Glomerular visceral epithelial cell (primary cell): ENCODE data around the gene PCDH9.

Source experiments
- DNase-seq: peaks from one replicate; pipeline ENCODE4 v3.0.0-alpha.2; 2016; ENCODE audit errors: extremely low spot score

The PCDH9 gene

DNA sequence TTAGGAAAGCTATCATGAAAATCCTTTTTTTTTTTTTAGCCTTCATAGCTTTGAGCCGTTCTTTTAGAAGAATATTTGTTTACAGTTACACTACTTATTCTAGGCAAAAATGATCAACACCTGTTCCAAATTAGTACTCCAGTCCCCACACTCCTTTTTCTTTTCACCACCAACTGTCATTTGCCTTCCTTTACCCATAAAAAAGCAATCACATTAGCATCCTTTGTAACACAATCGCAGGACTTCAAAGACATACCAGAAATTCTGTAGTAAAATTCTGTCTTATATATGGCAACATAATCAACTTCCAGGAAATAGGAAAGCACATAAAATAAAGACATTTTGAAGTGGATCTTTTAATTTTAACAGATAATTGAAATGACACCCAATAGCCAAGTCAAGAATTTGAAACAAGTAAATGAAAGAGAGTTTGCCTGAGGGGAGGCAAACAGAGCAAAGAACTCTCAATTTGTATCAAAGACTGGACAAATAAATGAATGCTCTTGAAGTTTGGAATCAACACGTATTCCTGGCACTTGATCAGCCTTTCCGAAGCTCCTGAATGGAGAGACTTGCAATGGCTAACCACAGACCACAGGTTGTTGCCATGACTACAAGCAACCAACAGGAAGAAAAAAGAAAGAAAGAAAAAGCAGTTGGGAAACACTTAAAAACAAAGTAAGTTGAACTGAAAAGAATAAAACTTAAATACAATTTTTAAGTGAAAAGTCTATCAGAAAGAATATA lies 206.8 kb downstream of the PCDH9 start:
- peak; percentile 87 for DNase-seq

DNA sequence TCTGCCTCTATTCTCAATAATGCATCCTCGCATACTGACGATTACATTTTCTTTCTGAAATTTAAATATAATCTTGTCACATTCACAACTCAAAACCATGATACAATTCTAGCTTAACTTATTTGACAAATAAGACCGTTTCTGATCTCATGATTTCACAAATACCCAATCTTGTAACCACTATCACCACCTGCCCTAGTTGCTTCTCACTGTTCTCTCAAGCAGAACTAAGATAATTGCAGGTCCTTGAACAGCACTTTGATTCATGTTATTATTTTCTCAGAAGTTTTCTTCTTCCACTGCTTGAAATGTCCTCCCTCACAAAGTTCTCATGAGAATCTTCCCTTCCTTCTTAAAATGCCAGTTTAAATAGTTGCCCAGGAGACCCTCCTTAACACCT lies 211.4 kb downstream of the PCDH9 start:
- DNase-seq: no peak

DNA sequence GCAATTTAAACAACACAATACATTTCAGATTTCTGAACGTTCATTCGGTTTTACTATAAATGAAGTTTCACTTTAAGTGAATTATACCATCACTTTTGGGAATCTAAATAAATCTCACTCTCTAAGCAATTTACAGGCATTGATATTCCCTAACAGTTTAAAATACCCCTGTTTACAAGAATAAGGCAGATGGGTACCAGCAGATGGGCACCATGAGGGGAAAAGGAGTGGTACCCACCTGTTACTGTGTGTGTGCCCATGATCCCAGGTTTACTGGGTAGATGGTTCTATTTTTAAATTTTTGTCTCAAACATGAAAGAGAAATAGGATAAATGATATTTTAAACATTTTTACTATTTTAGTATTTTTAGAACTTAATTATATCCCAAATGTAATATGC lies 212.9 kb downstream of the PCDH9 start:
- DNase-seq: no peak

DNA sequence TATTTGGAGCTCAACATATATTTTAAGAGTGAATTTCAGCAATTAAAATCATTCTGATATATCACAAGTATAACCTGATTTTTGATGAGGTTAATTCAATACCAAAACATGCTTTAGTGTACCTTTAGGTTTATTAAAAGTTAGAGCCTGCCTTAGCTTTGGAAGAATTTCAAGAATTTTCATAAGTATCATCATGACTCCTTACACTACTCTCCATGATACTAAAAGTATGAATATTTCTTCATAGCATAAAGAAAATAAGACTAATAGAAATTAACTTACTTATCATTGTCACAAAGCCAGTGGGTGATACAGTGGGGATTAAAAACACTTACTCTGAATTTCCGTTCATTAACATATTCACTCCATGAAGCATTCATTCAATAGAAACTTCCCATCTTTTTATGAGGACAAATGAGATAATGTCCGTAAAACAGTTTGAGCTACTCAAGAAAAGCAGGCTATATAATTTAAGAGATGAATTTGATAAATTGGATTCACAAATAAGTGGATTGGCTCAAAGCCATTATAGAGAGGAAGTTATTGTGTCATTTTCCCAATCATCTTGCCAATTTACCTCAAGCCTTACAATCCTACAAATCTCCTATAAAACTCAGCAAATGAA lies 214.0 kb downstream of the PCDH9 start:
- DNase-seq: no peak

DNA sequence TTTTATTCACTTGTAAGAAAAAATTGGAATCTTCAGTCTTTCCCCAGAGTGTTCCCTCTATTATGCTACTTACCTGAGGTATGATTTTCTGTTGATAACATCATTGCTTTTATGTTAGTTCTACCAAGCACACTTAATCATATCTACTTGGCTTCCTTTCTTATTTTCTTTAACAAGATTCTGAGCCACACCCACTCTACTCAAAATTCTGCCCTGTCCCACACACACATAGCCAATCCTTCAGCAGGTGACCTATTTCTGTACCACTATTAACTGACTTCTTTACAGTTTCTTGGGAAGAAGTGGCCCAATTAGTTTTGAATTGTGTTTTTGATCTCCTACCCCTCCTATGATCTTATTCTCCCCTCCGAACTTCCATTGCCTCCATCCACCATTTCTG lies 215.7 kb downstream of the PCDH9 start:
- no peak for DNase-seq

DNA sequence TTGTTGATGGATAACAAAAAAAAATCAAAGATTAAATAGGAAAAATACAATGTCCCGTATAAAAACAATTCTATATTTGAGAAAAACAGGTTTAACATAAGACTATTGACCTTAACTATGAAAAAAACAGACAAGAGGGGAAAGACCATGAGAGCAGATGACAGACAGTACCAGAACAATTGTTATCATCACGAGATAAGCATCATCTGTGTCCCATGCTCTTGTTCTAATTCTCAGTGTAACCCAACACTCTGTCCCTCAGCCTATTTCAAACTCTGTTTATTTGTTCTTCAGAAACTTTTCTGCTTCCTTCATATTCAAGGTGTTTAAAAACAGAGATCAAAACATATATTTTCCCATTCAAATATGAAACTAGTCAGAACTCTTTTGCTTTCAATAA lies 216.4 kb downstream of the PCDH9 start:
- DNase-seq: no peak

DNA sequence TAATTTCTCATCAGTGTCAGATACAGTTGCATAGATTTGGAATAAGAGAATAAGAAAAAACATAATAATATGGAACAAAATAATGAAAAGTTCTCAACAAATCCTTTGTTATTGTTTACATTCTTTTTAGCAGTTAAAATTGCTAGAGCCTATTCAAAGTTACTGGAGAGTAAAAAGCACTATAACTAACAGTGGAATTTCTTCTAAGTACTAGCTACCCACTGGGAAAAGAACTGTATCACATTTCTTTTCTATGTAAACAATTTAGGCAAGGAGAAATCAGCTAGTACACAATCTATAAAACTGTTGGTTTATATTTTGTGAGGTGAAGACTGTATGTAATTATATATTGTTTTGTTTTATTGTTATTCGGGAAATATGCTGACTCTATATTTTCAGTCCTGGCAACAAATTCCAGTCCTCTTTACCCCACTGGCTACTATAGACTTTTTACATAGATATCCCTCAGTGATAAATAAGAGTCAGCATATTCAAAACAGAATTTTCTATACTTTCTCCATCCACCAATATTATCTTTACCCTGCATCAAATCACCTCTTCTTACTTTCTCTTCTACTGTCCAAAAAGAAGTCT lies 222.0 kb downstream of the PCDH9 start:
- DNase-seq: no peak

DNA sequence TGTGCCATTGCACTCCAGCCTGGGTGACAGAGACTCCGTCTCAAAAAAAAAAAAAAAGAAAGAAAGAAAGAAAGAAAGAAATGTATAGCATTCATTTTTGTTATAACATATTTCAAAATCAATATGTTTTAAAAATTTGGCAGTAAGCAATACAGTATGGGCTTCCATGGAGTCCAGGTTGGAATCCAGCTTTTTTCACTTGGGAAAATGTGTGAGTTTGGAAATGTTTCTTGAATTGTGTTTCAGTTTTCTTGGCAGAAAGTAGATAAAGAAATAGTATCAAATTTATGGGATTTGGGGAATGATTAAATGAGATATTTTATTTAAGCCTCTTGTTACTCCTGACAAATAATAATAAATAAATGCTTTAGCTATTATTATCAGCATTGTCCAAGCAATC lies 225.6 kb downstream of the PCDH9 start:
- DNase-seq: no peak

DNA sequence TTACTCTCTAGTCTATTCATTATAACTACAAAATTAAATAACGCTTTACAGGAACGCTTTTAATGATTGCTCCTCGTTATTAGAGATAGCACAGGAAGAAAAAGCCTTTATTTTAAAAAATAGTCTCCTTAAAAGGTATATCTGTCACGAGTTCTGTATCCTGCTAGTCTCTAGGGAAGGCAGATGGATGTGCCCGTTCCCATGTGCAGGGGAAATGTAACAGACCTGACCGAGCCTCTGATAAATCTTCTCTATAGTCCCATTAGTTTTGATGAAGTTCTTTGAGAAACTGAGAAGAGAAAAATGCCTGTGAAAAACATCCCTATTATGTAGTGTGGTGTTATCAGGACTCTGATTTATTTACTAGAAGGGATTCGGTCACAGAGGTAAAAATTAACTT lies 226.4 kb downstream of the PCDH9 start:
- no peak for DNase-seq

DNA sequence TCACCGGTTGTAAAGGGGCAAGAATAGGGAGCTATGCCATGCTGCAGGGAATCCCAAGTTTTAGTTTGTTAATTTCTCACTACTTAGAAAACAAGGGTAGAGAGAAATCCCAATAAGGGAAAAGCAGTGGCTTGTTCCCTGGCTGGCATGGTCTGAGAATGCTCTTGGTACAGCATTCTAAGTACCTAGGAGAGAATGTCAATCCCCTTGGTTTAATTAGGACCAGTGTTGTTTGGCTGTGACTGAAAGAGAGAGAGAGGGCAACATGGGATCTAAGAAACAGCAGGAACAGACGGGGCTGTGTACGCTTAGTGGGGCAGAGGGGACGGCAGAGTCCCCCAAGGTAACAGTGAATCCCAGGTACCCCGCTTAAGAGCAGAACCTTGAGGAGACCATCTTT lies 228.8 kb downstream of the PCDH9 start:
- DNase-seq: no peak

DNA sequence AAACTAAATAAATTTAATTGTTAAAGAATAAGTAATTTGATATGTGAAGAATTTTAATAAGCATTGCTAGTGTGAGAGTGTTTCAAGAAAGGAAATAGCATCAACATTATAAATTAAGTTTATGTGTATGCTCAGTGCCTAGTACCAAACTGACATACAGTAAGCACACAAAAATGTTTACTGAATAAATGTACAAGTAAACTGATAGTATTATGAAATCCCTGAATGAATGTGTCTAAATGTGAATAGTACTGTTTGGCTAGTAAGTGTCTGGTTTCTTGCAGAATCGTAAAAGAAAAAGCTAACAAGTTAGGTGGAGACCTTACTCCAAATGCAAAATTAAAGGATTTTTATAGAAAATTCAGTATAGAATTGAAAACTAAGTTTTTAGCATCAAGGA lies 233.6 kb downstream of the PCDH9 start:
- DNase-seq: no peak

DNA sequence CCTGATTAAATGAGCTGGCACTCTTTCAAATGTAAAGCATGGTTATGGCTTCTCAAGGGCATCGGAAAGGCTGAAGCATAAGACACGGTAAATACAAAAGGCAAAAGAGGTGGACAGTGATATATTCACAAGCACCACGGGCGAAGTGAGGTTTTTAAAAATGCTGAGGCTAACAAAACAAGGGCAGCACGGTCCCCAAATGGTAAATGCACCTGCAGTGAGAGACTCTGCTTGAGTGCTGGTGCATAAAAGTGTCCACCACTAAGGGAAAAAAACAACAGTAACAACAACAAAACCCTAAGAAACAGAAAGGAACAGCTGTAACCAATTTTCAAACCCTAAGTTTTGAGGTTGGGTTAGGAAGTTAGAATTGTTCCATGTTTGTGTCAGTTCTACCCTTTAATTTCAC lies 234.9 kb downstream of the PCDH9 start:
- DNase-seq: no peak

DNA sequence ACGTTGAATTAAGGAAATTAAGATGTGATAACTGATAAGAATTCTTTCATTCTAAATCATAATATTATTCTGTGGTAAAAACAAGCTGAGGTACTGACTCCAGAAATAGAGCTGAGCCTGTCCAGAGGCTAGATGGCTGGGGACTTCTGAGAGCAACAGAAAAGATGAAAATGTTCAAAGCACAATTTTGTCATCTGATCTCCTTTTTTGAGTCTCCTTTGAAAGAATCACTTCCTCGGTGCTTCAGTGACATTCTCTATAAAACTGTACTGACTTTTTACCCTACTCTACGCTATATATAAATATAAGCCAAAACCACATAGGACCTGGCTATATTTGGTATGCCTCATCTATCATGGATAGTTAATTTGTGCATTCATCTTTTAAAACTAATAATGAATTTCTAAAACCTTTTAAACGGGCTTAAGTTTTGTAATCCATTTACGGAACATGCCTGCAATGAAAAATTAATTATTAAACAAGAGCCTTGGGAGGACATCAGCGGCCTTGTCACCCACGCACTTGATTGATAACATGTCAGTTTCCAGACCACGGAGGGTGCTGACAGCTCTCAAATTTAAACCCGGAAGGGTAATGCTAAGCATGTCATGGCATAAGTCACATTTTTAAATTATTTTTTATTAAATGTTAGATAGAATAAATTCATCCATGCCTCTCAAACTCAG lies 235.5 kb downstream of the PCDH9 start:
- peak; percentile 14 for DNase-seq

DNA sequence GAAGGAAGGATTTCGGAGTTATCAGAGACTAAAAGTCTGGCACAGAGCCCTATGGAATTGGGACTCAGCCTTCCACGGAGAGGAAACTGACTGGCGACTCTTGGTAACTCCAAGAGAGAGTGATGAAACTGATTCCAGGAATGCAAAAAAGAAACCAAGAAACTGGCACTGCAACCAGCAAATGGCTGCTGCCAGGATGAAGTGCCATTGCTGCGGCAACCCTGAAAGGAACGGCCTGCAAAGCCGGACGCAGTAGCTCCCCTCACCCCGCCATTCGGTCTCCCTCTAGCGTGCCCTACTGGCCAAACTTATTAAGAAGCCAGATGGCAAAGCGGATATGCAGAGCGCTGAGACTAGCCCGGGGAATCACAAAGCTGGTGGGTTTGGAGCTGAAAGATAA lies 236.0 kb downstream of the PCDH9 start:
- DNase-seq: peak; percentile 71

DNA sequence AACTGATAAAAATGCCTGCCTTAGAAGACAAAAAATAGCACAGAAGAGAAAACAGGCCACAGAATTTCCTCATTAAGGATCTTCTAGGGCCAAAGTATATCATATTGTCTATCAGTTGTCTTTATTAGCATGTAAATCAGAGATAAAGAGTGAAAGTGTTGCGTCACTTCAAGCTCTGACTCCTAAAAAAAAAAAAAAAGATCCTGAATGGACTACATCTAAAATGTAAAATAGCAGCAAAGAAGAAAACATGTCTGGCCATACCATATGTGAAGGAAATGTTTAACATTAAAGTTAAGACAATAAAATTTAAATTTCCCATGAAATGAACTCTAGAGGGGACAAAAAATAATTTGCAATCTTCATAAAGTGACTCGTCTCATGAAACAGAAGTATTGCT lies 237.4 kb downstream of the PCDH9 start:
- DNase-seq: no peak

DNA sequence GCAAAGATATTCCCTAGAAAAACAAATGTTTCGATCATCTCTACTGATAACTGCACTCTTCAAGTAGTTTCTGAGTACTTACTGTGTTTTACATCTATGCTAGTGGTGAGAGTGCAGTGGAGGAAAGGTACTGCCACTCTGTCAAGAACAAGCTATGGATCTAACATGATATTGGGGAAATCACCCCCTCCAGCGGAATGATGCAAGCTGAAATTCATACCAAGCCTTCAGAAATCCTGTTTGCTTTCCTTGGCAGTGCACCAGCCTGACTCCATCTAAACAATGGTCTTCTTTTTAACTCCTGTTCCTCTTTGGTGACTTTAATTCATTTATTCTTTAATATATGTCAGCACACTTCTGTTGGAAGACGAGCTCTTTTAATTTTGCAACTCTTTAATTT lies 238.0 kb downstream of the PCDH9 start:
- no peak for DNase-seq

DNA sequence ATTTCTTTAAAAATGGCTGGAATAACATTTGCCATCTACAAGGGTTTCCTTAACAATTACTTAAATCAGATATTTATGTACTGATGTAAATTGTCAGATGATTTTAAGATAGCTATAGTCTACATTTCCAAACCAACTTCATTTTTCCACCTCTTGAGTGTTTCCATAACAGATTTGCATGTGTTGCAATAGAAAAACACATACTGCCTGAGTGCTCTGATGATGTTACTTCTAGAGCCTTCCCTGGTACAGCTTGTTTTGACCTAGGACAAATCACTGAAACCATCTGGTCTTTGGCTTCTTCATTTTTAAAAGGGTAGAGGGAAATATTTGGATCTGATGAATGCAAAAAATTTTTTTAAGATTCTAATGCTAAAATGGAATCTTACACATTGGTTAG lies 245.9 kb downstream of the PCDH9 start:
- DNase-seq: no peak

DNA sequence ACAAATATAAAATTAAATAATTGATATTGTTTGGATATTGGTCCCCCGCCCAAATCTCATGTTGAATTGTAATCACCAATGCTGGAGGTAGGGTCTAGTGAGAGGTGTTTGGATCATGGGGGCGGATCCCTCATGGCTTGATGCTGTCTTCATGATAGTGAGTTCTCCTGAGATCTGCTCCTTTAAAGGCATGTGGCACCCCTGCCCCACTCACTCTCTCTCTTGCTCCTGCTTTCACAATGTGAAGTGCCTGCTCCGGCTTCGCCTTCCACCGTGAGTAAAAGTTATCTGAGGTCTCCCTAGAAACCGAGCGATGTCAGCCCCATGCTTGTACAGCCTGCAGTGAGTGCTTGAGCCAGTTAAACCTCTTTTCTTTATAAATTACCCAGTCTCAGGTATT lies 248.2 kb downstream of the PCDH9 start:
- no peak for DNase-seq

DNA sequence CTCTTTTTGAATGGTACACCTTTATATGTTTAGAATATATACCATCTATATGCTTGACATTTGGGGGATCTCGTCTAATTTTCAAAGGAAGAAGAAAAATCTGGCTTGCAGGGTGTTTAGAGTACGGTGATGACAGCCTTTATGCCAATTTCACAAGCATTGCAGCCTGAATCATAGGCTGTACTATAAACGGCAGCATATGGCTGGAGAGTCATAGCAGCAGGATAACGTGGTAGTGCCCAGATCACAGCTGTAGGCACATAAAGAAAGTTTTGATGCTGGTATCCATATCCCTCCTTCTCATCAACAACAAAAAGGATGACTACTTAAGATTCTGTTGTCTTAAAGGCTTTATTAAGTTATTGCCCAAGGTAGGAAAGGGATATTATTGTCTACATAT lies 253.0 kb downstream of the PCDH9 start:
- DNase-seq: no peak

DNA sequence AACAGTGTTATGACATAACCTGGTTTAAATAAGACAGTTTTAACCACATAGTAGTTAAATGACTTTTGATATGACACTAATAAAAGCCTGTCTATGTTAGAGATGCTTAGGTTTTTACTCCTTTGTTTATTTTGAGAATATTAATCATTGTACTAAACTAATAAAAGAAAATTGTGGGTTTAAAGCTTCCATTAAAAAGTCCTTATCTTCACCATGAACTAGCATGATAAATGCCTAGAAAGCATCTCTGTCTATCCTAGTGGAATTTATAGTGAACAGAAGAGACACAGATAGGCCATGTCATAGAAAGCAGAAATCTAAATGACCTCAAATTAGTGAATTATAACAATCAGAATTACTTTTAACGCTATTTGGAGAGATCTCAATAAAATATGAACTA lies 255.2 kb downstream of the PCDH9 start:
- DNase-seq: no peak

DNA sequence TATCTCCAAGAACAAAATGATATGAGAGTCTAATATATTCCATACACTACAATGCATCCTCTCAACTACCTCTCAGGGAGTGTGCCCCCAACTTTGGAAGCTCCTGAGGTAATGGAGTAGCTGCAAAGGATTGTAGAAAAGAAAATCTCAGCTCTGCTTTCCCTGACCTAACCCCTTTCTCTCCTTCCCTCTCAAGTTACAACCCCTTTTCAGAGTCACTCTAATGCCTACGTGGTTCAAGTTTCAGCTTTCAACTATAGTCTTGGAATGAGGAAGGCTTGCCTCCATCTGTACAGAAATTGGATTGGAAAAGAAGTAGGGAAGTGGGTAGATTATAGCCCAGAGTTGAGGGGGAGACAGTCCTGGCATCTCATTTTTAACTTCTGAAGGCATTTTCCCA lies 256.0 kb downstream of the PCDH9 start:
- DNase-seq: no peak

DNA sequence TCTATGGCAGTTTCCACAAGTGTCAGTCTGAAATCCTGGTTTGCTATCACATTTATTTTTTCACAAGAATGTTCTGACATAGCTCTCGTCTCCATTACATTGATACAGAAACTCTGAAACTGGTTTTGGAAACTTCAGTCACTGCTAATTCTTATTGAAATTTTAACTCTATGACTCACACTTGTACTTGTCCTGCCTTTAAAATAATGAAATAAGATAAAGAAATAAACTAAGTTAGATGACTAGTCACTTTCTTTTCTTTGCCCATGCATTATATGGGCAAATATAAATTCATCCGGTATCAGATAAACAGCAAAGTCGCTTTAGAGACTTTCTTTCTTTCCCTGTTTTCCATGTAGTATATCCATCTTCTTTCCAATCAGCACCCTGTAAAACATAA lies 257.5 kb downstream of the PCDH9 start:
- DNase-seq: no peak

DNA sequence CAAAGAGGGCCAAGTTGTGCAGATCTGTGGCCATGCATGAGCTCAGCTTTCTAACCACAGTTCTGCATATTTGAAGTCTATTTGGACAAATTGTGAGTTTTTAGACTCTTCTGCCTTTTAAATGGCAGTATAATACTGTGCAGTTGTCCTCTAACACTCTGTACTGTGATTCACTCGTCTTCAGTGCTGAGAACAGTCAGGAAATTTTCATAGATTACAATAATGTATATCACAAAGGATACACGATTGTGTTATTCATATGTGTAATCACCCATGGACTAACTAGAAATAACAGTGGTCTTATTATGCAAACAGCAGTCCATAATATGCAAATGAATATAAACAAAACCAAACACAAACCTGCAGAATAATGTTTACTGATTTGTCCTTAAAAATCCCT lies 259.1 kb downstream of the PCDH9 start:
- no peak for DNase-seq
